AG04449 (cell line): ENCODE measurements around the gene TMSB10.

ENCODE experiments used
- CTCF ChIA-PET: fragments of 350-600 bp; formaldehyde crosslinking; extraction: SDS; loops from one replicate; lab custom pipeline; 2021; ENCODE audit warnings: antibody characterized with exemption; lab: Yijun Ruan, JAX
- POLR2A ChIA-PET: fragments of 400-600, 350-600 bp; formaldehyde crosslinking; extraction: SDS; loops from one replicate; lab custom pipeline; 2020; ENCODE audit warnings: antibody characterized with exemption, inconsistent platforms; lab: Yijun Ruan, JAX
- DNase-seq: peaks from one replicate; pipeline ENCODE4 v3.0.0-alpha.2; 2010; ENCODE audit warnings: low read depth, low spot score
- H3K4me3 ChIP-seq: 2 replicates; pipeline ENCODE4 v1.5.1; 2011; ENCODE audit warnings: low read depth, mild to moderate bottlenecking, control low read depth, low read length
- CTCF ChIP-seq: IDR thresholded peaks from one replicate; pipeline ENCODE4 v1.5.1; 2011; ENCODE audit warnings: mild to moderate bottlenecking, moderate library complexity, low read length, control low read depth, inconsistent platforms; ENCODE audit not compliant: insufficient read depth; ENCODE audit errors: missing control alignments

Gene TMSB10

GRCh38 chr2:84954329-84954728, 48.9 kb downstream of the TMSB10 start:
- POLR2A ChIA-PET: no interaction called here
- no peak for DNase-seq

More at GRCh38 chr2:84954329-84954728, 48.9 kb downstream of the TMSB10 start:
- no peak for TF ChIP-seq CTCF
- CTCF ChIA-PET: interaction anchor here (1.3 to 2.9 kb wide), 2 partner anchors 8 to 28 kb away, joined by 3 to 14 read pairs; no protein-coding TSS in a partner anchor
- H3K4me3 ChIP-seq: no peak overlapping the region
